ENCODE data around the gene KRTAP12-3.
"Not testable (repeated sequence)": the region's sequence is repeated elsewhere in the genome, so short reads cannot be mapped to it uniquely, and the experiment has no call there.

The KRTAP12-3 gene

DNA sequence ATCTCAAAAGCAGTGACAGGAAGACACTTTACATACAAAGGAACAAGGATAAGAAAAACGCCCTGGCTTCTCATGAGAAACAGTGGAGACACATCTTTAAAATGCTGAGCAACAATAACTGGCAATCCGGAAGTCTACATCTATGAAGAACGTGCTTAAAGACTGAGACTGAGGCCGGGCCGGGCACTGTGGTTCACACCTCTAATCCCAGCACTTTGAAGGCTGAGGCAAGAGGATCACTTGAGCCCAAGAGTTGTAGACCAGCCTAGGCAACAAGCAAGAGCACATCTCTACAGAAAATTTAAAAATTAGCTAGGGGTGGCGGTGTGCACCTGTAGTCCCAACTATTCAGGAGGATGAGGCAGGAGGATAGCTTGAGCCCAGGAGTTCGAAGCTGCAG lies 26.3 kb downstream of the KRTAP12-3 start:
- no peaks in the 10 kb centered on the region for H3K9me3 ChIP-seq (ENCODE audit: insufficient read depth, low read length, severe bottlenecking)
- H3K4me2 ChIP-seq (ENCODE audit: insufficient read depth, low read length): no peak overlapping the region
- DNase-seq (no peak), ATAC-seq (ENCODE audit: insufficient read depth, low read depth) (no peak)
- no peak overlapping the region for H3K4me3 ChIP-seq (ENCODE audit: low read depth in 1 of 2, low read length in 2 of 2)
- H3K36me3 ChIP-seq (ENCODE audit: insufficient read depth, low read length): no peaks in the 10 kb centered on the region
- no peak overlapping the region for H3K9ac ChIP-seq (ENCODE audit: low read depth, low read length)
- no peak overlapping the region for H3K27ac ChIP-seq (ENCODE audit: low read length)
- no peaks in the 10 kb centered on the region for H3K79me2 ChIP-seq (ENCODE audit: insufficient read depth, low read length)
- H3K27me3 ChIP-seq (ENCODE audit: insufficient read depth, low read length, poor library complexity): no peaks in the 10 kb centered on the region
- H2AFZ ChIP-seq (ENCODE audit: low read depth, low read length): no peak overlapping the region
- TF ChIP-seq, protein P1, sequence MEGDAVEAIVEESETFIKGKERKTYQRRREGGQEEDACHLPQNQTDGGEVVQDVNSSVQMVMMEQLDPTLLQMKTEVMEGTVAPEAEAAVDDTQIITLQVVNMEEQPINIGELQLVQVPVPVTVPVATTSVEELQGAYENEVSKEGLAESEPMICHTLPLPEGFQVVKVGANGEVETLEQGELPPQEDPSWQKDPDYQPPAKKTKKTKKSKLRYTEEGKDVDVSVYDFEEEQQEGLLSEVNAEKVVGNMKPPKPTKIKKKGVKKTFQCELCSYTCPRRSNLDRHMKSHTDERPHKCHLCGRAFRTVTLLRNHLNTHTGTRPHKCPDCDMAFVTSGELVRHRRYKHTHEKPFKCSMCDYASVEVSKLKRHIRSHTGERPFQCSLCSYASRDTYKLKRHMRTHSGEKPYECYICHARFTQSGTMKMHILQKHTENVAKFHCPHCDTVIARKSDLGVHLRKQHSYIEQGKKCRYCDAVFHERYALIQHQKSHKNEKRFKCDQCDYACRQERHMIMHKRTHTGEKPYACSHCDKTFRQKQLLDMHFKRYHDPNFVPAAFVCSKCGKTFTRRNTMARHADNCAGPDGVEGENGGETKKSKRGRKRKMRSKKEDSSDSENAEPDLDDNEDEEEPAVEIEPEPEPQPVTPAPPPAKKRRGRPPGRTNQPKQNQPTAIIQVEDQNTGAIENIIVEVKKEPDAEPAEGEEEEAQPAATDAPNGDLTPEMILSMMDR (IDR thresholded peaks at IDR 0.05; ENCODE audit: borderline replicate concordance, extremely low read depth, low read length, poor library complexity, severe bottlenecking): no peak
- no peak for TF ChIP-seq EZH2 (IDR thresholded peaks at IDR 0.05; ENCODE audit: borderline replicate concordance, low read depth, low read length, severe bottlenecking)
- no peaks in the 10 kb centered on the region for H3K4me1 ChIP-seq (ENCODE audit: insufficient read depth, low read length)
- no peaks in the 10 kb centered on the region for H4K20me1 ChIP-seq (ENCODE audit: insufficient read depth, low read length)

DNA sequence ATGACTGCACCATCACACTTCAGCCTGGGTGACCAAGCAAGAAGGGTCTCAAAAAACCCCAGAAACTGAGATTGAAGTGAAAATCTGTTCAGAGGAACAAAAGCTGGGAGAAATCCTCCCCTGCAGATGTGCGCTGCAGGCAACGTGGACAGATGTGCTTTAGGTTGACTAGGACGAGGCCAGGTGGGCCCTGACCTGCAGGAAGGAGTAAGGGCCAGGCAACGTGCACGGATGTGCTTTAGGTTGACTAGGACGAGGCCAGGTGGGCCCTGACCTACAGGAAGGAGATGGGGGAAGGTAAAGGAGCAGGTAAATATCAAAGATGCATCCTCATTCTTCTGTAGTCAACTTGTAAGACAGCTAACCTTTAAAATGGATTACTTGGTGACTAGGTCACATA lies 26.8 kb downstream of the KRTAP12-3 start:
- no peak overlapping the region for H3K27ac ChIP-seq (ENCODE audit: low read length)
- H3K4me3 ChIP-seq (ENCODE audit: low read depth in 1 of 2, low read length in 2 of 2): no peak overlapping the region
- H4K20me1 ChIP-seq (ENCODE audit: insufficient read depth, low read length): no peaks in the 10 kb centered on the region
- H3K4me1 ChIP-seq (ENCODE audit: insufficient read depth, low read length): no peaks in the 10 kb centered on the region
- H3K27me3 ChIP-seq (ENCODE audit: insufficient read depth, low read length, poor library complexity): no peaks in the 10 kb centered on the region
- no peak overlapping the region for H3K4me2 ChIP-seq (ENCODE audit: insufficient read depth, low read length)
- no peaks in the 10 kb centered on the region for H3K9me3 ChIP-seq (ENCODE audit: insufficient read depth, low read length, severe bottlenecking)
- DNase-seq (no peak), ATAC-seq (ENCODE audit: insufficient read depth, low read depth) (no peak)
- H2AFZ ChIP-seq (ENCODE audit: low read depth, low read length): no peak overlapping the region
- TF ChIP-seq, protein P1 (IDR thresholded peaks at IDR 0.05; ENCODE audit: borderline replicate concordance, extremely low read depth, low read length, poor library complexity, severe bottlenecking): no peak
- TF ChIP-seq EZH2 (IDR thresholded peaks at IDR 0.05; ENCODE audit: borderline replicate concordance, low read depth, low read length, severe bottlenecking): no peak
- H3K36me3 ChIP-seq (ENCODE audit: insufficient read depth, low read length): no peaks in the 10 kb centered on the region
- H3K79me2 ChIP-seq (ENCODE audit: insufficient read depth, low read length): no peaks in the 10 kb centered on the region
- no peak overlapping the region for H3K9ac ChIP-seq (ENCODE audit: low read depth, low read length)

DNA sequence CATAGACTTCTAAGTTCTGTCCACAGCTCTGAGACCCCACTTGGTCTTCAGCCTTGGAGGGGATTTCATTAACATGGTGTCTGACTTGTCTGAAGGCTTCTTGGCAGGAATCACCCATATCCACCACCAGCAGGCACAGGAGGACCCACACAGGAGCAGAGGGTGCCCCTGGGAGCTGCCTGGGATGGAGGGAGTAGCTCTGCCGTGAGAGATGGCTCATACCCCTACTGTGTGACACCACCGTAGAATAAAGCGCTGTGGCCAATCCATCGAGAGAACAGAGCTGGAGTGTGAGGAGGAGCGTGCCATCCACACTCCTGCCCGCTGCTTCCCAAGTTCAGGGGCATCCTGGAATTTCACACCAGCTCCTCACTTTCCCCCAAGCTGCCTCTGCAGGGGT lies 27.3 kb downstream of the KRTAP12-3 start:
- not testable (repeated sequence) for H3K36me3 ChIP-seq (ENCODE audit: insufficient read depth, low read length); ATAC-seq (ENCODE audit: insufficient read depth, low read depth); H3K4me3 ChIP-seq (ENCODE audit: low read depth in 1 of 2, low read length in 2 of 2); DNase-seq; H3K9ac ChIP-seq (ENCODE audit: low read depth, low read length); H3K9me3 ChIP-seq (ENCODE audit: insufficient read depth, low read length, severe bottlenecking); H3K4me1 ChIP-seq (ENCODE audit: insufficient read depth, low read length); H4K20me1 ChIP-seq (ENCODE audit: insufficient read depth, low read length); H2AFZ ChIP-seq (ENCODE audit: low read depth, low read length); H3K27ac ChIP-seq (ENCODE audit: low read length); H3K4me2 ChIP-seq (ENCODE audit: insufficient read depth, low read length); H3K27me3 ChIP-seq (ENCODE audit: insufficient read depth, low read length, poor library complexity); H3K79me2 ChIP-seq (ENCODE audit: insufficient read depth, low read length)

DNA sequence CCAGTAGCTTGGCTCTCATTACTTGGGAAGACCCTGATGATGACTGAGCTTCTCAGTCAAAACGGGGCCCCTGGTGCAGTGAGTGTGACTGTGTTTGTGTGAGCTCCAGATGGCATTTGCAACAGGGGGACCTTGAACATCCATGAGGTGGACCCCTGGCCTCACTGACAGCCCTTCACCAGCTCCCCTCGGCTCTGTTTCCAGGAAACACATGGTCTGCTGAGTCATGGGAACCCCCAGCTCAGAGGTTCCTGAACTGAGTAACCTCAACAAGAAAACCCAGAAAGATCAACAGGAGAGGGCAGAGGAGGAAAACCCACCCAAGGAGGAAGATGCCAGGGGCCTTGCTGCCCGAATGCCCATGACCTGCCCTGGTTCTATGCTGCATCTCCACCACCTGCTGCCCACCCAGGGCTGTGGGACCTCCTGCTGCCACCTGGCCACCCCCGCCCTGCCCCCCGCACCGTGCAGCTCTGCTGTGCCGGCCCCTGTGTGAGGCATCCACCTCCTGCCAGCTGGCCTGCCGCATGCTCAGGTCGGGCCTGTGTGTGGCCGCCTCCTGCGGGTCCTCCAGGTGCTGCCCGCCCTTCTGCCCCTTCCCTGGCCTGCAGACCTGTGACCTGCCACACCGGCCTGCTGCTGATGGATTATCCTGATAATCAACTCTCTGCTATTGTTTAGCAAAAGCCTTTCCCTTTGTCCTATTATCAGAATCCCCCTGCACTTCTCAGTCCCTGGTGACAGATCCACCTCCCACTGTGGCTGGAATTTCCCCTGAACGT lies 28.5 kb downstream of the KRTAP12-3 start:
- no peaks in the 10 kb centered on the region for H3K4me1 ChIP-seq (ENCODE audit: insufficient read depth, low read length)
- no peak overlapping the region for H2AFZ ChIP-seq (ENCODE audit: low read depth, low read length)
- no peak overlapping the region for H3K9ac ChIP-seq (ENCODE audit: low read depth, low read length)
- no peak overlapping the region for H3K27ac ChIP-seq (ENCODE audit: low read length)
- H3K9me3 ChIP-seq (ENCODE audit: insufficient read depth, low read length, severe bottlenecking): no peaks in the 10 kb centered on the region
- no peaks in the 10 kb centered on the region for H3K79me2 ChIP-seq (ENCODE audit: insufficient read depth, low read length)
- no peak overlapping the region for H3K4me2 ChIP-seq (ENCODE audit: insufficient read depth, low read length)
- no peaks in the 10 kb centered on the region for H3K36me3 ChIP-seq (ENCODE audit: insufficient read depth, low read length)
- no peaks in the 10 kb centered on the region for H3K27me3 ChIP-seq (ENCODE audit: insufficient read depth, low read length, poor library complexity)
- ATAC-seq (ENCODE audit: insufficient read depth, low read depth) (no peak), DNase-seq (no peak)
- no peaks in the 10 kb centered on the region for H4K20me1 ChIP-seq (ENCODE audit: insufficient read depth, low read length)
- TF ChIP-seq EZH2 (IDR thresholded peaks at IDR 0.05; ENCODE audit: borderline replicate concordance, low read depth, low read length, severe bottlenecking): no peak
- TF ChIP-seq, protein P1 (IDR thresholded peaks at IDR 0.05; ENCODE audit: borderline replicate concordance, extremely low read depth, low read length, poor library complexity, severe bottlenecking): no peak
- no peak overlapping the region for H3K4me3 ChIP-seq (ENCODE audit: low read depth in 1 of 2, low read length in 2 of 2)

All from DND-41 (cell line).